H1 (cell line): Measurements from ENCODE around the gene CAMKMT.
A peak's percentile ranks its signal among the peaks of the same experiment; 100 is the strongest.

Source experiments
- CTCF ChIP-seq, 3 experiments: IDR thresholded peaks; 1 replicate in 2 of 3; 2 replicates in 1 of 3; pipeline versions ENCODE4 v1.5.1 to v1.6.1; 2011; ENCODE audit warnings: low read length in 3 of 3, mild to moderate bottlenecking in 3 of 3, inconsistent platforms in 2 of 3, low read depth in 1 of 3, moderate library complexity in 1 of 3; ENCODE audit not compliant: insufficient read depth in 1 of 3; ENCODE audit errors: control extremely low read depth in 1 of 3
- EP300 ChIP-seq, 2 experiments: IDR thresholded peaks; 1 replicate in 1 of 2; 2 replicates in 1 of 2; pipeline ENCODE4 v1.6.1; 2011 to 2012; ENCODE audit warnings: low read depth in 2 of 2, low read length in 2 of 2, mild to moderate bottlenecking in 2 of 2, borderline replicate concordance in 1 of 2, inconsistent platforms in 1 of 2, moderate library complexity in 1 of 2
- EZH2 ChIP-seq: fragments of 200-600 bp; sonication (generic); IDR thresholded peaks from 2 replicates; pipeline ENCODE4 v1.7.1; 2012; ENCODE audit warnings: low read depth, mild to moderate bottlenecking, moderate library complexity, low read length, inconsistent platforms; ENCODE audit not compliant: severe bottlenecking
- POLR2A ChIP-seq, 2 experiments: IDR thresholded peaks; 1 replicate in 1 of 2; 2 replicates in 1 of 2; pipeline ENCODE4 v1.6.1; 2011; ENCODE audit warnings: low read depth in 2 of 2, low read length in 2 of 2, mild to moderate bottlenecking in 2 of 2; ENCODE audit errors: control extremely low read depth in 1 of 2
- POLR2AphosphoS5 ChIP-seq: IDR thresholded peaks from 2 replicates; pipeline ENCODE4 v1.6.1; 2011; ENCODE audit warnings: low read depth, low read length
- SAP30 ChIP-seq: fragments of 300-600 bp; sonication (generic); IDR thresholded peaks from 2 replicates; pipeline ENCODE4 v1.7.1; 2012; ENCODE audit warnings: low read length, moderate library complexity, mild to moderate bottlenecking, inconsistent platforms; ENCODE audit not compliant: insufficient read depth, insufficient replicate concordance
- SIN3A ChIP-seq, 2 experiments: IDR thresholded peaks in 1 of 2; conservative IDR thresholded peaks in 1 of 2; 2 replicates each; pipeline ENCODE4 v1.6.1; 2011 to 2012; ENCODE audit warnings: low read length in 2 of 2, improper control_type of control experiment in 1 of 2, low read depth in 1 of 2, mild to moderate bottlenecking in 1 of 2

GRCh38 chr2:44768438-44769236, 406.9 kb downstream of the CAMKMT start:
- TF ChIP-seq CTCF (IDR thresholded peaks at IDR 0.05; ENCODE audit: control extremely low read depth in 1 of 3, insufficient read depth in 1 of 3, low read depth in 1 of 3, low read length in 3 of 3), result no peak
- peak; percentile 53 for TF ChIP-seq EZH2
- no peak for TF ChIP-seq SAP30
- no peak for TF ChIP-seq EP300 (IDR thresholded peaks at IDR 0.05; ENCODE audit: borderline replicate concordance in 1 of 2, low read depth in 2 of 2, low read length in 2 of 2)
- TF ChIP-seq SIN3A (conservative IDR thresholded peaks at IDR 0.05 in 1 of 2, IDR thresholded peaks at IDR 0.05 in 1 of 2; ENCODE audit: low read depth in 1 of 2, low read length in 2 of 2), result no peak
- no peak for TF ChIP-seq POLR2A (IDR thresholded peaks at IDR 0.05; ENCODE audit: control extremely low read depth in 1 of 2, low read depth in 2 of 2, low read length in 2 of 2)
- no peak for TF ChIP-seq POLR2AphosphoS5
